NOMO-1 (cell line): ENCODE measurements around the gene SOX10.

Source experiments
- DNase-seq, 2 experiments: peaks; one replicate each; lab custom pipeline; 2025; ENCODE audit not compliant: unreplicated experiment in 2 of 2; lab: John Stamatoyannopoulos, UW

SOX10 gene

DNA sequence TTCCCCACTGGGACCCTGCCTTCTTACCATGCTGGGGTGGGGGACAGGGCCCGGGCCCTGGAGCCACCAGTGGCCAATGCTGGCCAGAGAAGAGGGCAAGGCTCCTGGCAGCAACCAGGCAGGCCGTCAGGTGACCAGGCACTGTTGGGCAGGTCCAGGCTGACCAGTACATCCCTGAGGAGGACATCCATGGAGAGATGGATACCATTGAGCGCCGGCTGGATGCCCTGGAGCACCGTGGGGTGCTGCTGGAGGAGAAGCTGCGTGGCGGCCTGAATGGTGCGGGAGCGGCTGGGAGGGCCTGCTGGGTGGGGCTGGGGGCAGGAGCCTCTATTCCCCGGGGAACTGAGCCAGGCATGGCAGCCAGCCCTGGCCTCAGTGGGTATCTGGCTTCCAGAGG lies 52.0 kb downstream of the SOX10 start:
- no peak for DNase-seq

DNA sequence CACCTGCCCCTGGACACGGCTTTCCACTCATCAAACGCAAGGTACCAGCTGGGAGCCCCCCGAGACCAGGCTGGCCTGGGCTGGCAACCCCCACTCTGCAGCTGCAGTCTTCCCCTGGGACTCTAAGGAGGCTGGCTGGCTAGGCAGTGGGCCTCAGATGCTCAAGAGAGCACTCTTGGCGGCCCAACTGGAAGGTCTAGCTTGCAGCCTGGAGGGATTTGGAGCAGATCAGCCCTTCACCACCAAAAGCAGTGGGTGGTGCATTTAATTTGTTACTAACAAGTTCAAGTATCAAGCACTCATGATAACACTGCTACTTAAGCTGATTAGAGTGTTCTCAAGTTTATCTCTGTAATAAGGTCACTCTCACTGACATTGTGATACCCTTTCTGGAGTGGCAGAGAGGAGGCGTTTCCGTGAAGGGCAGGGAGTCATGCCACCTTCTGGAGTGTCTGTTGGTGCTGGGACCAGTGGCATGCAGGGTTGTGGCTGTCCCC lies 52.4 kb downstream of the SOX10 start:
- DNase-seq: no peak

DNA sequence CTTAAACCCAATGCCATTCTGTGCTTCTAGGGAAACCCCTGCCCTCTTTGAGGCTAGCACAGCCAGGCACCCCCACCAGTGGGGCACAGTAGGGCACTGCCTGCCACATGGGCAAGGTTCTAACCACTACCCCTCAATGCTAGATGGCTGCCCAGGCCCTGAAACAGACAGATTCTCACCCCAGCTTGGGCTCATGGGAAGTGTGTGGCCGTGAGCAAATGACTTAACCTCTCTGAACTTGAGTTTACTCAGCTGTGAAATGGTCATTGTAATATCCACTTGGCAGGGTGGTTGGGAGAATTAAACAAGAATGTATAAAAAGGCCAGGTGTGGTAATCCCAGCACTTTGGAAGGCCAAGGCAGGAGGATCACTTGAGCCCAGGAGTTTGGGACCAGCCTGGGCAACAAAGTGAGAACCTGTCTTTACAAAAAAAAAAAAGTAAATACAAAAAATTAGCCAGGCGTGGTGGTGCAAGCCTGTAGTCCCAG lies 53.4 kb downstream of the SOX10 start:
- no peak for DNase-seq

DNA sequence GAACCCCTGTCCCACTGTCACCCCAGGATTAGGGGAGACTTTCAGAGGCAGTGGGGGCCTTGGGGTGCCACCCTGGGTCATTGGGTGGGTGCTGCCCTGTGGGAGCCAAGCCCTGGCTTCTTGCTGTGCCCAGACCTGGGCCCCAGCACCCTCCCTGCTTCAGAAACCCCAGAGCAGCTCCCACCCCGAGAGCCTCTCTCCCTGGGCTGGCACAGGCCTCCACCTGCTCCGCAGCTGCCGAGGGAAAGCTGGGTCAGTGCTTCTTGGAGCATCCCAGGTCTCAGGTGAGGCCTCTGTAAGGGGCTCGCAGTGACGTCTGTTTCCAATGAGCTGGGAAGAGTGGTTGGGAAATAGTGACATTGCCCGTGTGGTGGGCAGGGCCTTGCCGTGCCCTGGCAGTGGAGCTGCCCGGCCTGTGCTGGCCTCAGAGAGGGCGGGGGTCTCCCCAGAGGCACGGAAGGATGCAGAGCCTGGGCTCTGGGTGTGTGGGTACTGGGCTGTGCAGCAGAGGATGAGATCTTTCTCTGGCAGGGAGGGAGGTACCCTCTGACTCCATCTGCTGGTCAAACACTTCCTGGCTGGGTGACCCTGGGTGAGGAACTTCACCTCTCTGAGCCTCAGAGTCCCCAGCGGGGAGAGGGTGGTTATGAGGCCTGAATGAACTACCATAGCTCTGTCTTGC lies 53.9 kb downstream of the SOX10 start:
- DNase-seq: no peak

DNA sequence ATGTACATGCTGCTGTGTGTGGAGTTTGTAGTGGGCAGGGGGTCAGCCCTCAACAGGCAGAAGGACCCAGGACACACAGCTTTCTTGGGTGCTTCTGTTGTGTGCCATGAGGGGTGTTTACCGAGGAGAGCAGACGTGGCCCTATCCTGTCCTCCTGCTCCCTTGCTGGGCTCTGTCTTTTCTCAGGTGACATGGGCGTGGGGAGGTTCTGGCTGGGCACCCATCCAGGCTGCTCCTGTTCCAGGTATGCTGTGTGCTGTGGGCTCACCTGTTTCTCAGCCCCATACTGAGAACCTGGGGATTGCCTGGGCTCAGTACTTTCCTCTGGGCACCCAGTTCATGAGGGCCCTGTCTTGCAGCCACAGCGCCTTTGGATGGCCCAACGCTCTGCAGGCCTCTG lies 55.0 kb downstream of the SOX10 start:
- DNase-seq: no peak

DNA sequence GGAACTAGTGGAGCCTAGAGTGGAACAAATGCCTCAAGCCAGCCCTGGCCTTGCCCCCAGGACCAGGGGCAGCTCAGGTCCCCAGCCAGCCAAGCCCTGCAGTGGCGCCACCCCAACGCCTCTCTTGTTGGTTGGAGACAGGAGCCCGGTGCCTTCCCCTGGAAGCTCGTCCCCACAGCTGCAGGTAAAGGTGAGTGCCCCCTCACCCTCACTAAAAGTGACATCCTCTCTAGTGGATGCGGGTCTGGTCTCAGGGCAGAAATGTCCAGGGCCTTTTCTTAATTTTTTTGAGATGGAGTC lies 56.8 kb downstream of the SOX10 start:
- DNase-seq: no peak

DNA sequence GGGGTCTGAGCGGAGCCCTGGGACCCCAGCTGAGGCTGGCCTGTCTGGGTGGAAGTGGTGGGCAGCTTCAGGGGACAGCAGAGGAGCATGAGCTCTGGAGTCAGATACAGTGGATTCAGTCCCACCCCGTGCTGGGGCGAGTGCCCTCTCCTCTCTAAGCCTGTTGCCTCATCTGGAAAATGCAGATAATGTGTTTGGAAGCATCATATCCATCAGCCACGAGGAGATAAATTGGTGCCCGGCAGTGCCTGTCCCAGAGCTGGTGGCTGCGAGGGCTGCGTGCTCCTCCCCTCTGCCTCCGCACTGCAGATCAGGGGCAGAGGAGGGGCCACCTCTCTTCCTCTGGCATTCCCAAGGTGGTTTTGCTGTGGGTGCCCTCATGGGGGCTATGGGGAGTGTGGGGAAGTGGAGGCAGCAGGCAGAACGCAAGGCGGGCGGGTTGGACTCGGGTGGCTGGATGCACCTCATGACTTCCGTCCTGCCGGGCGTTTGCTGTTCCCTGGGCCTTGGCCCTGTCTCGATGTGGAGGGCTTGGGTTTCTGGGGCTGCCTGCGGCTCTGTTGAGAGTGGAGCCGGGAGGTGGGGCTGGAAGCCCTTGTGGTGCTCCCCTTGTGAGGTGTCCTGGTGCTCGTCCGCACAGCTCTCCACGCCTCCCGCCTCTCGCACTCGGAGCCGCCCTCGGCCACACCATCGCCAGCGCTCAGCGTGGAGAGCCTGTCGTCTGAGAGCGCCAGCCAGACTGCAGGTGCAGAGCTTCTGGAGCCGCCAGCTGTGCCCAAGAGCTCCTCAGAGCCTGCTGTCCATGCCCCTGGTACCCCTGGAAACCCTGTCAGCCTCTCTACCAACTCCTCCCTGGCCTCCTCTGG lies 57.4 kb downstream of the SOX10 start:
- DNase-seq: no peak

DNA sequence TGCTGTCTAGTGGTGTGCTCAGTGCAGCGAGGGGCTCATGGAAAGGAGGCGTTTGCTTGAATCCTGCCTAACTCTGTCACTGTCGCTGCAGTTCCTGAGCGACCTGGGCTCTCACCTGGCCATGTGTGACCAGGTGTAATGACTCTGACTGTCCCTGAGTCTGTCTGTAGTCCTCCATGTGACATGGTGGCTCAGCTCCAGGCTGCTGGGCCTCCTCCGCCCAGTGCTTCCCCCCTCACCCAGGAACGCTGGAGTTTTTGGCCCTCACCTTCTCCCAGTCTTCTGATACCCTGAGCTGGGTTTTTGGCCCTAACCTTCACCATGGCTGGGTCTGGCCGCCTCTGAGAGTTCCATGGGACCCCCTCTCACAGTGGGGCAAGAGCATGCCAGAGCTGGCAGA lies 58.0 kb downstream of the SOX10 start:
- no peak for DNase-seq

DNA sequence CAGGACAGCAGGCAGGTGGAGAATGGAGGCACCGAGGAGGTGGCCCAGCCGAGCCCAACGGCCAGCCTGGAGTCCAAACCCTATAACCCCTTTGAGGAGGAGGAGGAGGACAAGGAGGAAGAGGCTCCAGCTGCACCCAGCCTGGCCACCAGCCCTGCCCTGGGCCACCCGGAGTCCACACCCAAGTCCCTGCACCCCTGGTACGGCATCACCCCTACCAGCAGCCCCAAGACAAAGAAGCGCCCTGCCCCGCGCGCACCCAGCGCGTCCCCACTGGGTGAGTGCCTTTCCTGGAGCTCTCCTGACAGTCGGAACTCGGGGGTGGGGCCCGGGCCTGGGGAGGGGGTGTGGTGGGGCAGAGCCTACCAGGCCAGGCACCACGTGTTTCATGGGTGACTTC lies 58.6 kb downstream of the SOX10 start:
- DNase-seq: no peak

DNA sequence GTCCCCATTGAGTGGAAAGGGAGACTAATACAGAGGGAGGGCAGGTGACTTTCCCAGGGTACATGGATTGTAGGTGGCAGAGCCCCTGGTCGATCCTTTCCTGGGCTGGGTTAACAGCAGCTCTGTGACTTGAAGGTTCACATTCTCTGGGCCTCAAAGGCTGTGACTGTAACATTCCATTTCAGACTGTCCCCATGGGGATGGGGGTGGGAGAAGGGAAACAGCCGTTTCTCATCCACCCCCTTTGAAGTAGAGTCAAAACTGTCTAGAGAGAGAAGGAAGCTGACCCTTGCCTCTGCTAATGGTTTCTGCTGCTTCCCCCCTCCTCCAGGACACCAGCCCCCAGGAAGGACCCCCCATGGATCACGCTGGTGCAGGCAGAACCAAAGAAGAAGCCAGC lies 59.0 kb downstream of the SOX10 start:
- DNase-seq: no peak

DNA sequence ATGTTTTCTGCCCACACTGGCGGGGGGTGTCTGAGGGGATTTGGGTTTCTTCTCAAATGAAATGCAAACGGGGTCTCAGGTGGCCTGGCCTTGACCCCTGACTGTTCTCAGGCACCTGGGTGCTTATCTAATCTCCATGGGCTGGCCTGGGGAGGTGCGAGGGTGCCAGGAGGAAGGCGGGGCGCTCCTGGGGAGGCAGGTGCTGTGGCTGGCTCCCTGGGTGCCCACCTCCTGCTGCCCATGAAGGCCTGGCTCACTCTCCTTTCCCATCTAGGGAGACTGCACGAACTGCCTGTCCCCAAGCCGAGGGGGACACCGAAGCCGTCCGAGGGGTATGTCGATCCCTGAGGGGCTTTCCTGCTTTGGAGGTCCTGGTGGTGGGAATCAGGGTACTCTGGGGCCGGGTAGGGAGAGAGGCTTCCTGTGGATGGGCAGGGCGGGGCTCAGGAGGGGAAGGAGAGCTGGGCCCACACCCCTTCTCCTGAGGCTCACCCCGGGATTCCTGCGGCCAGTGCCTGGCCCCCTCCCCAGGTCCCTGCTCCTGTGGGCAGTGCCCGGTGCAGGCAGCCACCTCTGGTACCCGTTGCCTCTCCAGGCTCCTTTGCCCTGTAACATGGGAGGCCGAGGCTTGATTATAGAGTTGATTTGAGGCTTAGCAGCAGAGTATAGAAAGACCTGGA lies 59.8 kb downstream of the SOX10 start:
- DNase-seq: no peak

DNA sequence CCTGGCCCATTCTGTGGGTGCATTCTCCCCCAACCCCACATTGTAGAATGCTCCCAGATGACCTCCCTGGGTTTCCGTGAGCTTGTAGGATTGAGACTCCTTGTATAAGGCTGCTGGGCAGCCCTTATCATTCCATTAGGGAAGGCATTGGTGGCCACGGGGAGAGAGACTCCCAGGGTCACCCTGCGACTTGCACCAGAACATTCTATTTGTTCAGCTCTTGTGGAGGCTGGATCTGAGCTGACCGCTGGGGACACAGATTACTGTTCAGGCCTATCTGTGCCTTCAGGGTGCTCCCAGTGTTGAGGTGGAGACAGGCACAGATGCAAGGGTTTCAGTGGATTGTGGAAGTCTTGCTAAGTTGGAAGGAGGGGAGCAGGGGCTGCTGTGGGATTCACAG lies 60.4 kb downstream of the SOX10 start:
- DNase-seq: no peak
